Stimulated activated CD8-positive, alpha-beta memory T cell treated with anti-CD3 and anti-CD28 coated beads, Interleukin-4, amount 100 ng/mL, for 4 hours (primary cell): Measurements from ENCODE around the gene PCMT1.
"Not testable (repeated sequence)": the region's sequence is repeated elsewhere in the genome, so short reads cannot be mapped to it uniquely, and the experiment has no call there.

Source experiments
- DNase-seq, 2 donors: peaks; one replicate each; pipeline ENCODE4 v3.0.0-alpha.2; 2020; ENCODE audit warnings: low read depth in 2 of 2, low spot score in 1 of 2

PCMT1 gene

DNA sequence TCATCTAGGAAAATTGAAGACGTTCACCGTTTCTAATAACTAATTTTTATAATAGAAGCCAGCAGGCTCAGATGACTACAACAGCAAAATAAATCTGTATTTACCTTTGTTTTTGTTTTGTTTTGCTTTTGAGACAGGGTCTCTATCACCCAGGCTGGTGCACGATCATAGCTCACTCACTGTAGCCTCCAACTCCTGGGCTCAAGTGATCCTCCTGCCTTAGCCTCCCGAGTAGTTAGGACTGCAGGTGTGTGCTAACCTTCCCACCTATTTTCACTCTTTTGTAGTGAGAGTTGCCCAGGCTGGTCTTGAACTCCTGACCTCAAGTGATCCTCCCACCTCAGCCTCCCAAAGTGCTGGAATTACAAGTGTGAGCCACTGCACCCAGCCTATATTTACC, 104.5 kb downstream of the PCMT1 start:
- not testable (repeated sequence) for DNase-seq

DNA sequence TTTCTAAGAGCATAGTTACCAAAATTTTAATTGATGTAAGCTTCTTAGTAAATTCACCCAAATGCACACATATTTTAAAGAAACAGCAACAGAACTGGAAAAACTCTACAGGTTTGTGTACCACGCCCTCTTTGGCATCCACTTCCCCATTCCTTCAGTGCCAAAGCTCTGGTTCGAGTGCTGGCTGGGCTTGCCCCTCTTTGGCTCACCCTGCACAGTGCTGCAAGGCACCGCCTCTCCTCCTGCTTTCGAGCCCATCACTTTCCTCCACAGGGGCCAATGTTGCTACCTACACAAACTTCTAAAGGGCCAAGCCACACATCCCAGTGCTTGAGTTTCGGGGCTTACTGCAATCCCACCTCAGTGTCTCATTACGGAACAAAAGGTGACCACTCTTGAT, 105.0 kb downstream of the PCMT1 start:
- DNase-seq: no peak

DNA sequence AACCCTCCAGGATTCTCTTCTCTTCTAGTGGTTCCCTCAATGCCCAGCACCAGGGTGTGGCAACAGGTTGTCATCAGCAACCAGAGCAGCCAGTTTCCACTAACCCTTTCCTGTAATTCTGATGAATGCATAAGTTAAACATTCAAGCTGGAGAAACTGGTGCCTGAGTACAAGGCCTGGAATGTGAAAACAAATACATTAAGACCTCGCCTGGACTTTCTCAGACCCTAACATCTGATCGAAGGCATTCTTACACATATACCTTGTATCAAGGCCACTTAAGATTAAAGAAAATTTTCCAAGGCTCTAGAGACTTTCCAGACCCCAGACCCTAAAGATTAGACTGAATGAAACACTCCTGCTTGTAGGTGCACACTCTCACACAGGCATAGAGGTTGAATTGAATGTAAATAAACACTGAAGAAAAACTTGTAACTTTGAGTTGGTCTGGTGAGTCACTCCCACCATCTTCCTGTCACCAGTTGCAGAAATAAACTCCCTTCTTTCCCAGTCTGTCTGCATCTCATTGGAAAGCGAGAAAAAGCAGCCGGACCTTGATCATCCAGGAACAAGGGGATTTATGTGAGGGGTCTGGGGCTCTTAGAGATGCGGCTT, 105.6 kb downstream of the PCMT1 start:
- DNase-seq: no peak

DNA sequence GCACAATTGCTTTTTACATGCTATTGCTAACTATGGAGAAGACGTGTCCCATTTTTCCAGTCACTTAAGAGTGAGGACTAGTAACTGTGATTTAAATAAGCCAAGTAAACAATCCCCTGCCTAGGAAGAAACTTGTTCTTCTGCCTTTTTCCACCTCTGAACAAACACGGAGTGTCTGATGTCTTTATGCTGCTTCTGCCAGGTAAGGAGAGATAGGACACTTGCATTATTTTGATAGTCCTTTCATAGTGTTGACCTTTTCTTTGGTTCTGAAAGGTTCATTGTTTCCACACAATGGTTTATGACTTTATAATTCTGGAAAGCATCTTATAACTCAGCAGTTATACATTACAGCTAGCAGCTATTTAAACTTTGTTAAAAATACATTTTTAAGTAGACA, 106.2 kb downstream of the PCMT1 start:
- DNase-seq: no peak

DNA sequence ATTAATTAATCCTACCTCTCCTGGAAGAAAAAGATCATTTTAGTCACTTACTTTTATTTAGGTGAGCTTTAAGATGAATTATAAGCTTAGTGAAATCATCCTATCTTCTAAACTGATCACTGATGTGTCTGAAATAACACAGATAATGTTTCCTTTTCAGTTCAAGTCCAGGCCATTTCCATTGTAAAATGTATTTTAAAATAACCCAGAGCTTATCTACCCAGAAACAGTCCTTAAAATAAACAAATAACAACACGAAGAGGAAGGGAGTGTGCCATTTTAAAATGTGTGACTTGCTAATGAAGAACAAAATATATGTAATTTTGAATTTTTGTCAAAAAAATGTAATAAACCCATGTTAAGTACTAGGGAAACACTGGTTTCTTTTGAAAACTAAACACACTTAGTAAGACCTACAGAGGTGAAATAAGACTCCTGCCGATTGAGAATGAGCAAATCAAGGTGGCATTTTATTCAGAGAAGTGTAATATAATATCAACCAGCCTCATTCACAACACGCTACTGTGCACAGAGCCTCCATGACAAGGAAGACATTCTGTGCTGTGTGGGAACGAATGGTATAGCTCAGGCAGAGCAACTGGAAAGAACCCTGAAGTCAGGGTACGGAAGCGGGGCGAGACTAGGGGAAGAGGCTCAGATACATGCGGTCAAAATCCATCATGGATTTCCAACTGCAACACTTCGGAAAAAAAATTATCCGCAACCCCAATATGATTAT, 106.9 kb downstream of the PCMT1 start:
- no peak for DNase-seq

DNA sequence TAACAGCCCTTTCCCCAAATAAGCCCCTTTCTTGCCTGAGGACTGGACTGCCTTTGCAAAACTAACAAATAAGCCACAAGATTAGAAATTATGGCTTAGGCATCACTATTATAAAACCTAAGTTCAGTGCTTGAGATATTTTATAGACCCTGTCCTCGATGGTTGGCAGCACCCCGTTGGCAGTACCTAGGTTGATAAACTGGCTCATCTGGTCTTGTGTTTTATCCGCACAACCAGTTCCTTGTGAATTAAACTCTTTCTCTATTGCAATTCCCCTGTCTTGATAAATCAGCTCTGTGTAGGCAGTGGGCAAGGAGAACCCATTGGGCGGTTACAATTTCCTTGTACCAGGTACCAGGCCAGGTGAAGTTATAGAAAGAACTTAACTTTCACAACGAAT, 108.0 kb downstream of the PCMT1 start:
- no peak for DNase-seq

DNA sequence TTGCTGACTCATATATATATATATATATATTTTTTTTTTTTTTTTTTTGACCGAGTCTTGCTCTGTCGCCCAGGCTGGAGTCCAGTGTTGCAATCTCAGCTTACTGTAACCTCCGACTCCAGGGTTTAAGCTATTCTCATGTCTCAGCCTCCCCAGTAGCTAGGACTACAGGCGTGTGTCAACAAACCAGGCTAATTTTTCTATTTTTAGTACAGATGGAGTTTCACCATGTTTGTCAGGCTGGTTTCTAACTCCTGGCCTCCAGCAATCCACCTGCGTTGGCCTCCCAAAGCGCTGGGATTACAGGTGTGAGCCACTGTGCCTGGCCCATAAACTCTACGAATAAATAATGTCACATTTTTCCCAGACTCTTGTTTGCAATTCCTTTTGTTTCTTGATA, 109.8 kb downstream of the PCMT1 start:
- no peak for DNase-seq

DNA sequence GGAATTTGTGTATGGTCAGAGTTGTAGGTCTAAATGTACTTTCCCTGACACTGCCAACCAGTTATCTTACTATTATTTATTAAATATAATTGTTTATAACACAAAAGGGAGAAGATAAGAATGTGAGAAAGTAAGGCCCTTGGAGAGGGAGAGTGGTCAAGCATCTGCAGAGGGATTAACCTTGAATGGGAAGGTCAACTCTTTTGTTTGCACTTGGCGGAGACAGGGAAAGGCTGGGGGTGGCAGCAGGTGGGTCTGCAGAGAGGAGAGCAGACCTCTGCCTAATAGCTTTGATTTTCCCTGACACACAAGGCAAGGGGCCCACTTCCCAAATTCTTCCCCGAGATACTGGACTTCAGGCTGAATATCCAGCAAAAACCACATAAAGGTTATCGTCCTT, 110.4 kb downstream of the PCMT1 start:
- no peak for DNase-seq

DNA sequence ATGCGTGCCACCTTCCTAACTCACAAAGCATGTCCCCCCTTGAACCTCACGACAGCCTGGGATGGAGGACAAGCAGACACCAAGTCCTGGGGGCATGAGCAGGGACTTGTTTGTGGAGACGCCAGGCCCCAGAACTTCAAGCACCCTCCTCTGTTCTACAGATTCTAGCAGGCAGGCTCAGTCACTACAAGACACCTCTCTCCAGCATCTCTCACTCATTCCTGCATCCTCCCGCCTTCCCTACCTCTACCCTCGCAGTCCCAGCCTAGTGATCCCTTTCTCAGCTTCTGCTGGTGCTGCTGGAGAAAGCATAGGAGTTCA, 110.9 kb downstream of the PCMT1 start:
- DNase-seq: no peak
